H1 (cell line): ENCODE measurements around the gene NAPG. TPM values are rescaled to one million over a fixed set of nuclear protein-coding genes. Genes with fewer than 3 reads are reported as not detected.
A peak's percentile ranks its signal among the peaks of the same experiment; 100 is the strongest.

Source experiments
- CTCF ChIA-PET: fragments of 300-600 bp; sonication (Branson Sonifier 250); formaldehyde crosslinking; loops from one replicate; lab custom pipeline; 2021; ENCODE audit not compliant: partially characterized antibody; lab: Charles Lee
- POLR2A ChIA-PET: fragments of 300-600 bp; sonication (Branson Sonifier 250); formaldehyde crosslinking; loops from one replicate; lab custom pipeline; 2021; ENCODE audit warnings: inconsistent platforms; ENCODE audit not compliant: partially characterized antibody; lab: Charles Lee
- DNase-seq, 2 experiments: peaks; one replicate each; pipeline versions ENCODE4 v3.0.0 to v3.0.0-alpha.2; 2010 to 2022; ENCODE audit warnings: low spot score in 2 of 2, low read depth in 1 of 2, mixed read lengths in 1 of 2
- FAIRE-seq: peaks from 2 replicates; lab custom pipeline; 2011; peaks lifted over from hg19 to GRCh38; lab: Jason Lieb, UNC
- H2AFZ ChIP-seq: 2 replicates; pipeline ENCODE4 v1.8.1; 2012; ENCODE audit warnings: low read length, inconsistent platforms
- H2AK5ac ChIP-seq: 2 replicates; pipeline ENCODE4 v1.6.1; 2013; ENCODE audit warnings: low read depth, low read length
- H2BK120ac ChIP-seq: replicated peaks from 2 replicates; pipeline ENCODE3; 2013; ENCODE audit warnings: low read depth, low read length, inconsistent platforms
- H2BK12ac ChIP-seq: 2 replicates; pipeline ENCODE4 v1.6.1; 2013; ENCODE audit warnings: low read depth, low read length
- H2BK15ac ChIP-seq: 2 replicates; pipeline ENCODE4 v1.6.1; 2013; ENCODE audit warnings: low read length
- H2BK20ac ChIP-seq: 2 replicates; pipeline ENCODE4 v1.6.1; 2013; ENCODE audit warnings: low read length
- H2BK5ac ChIP-seq: 2 replicates; pipeline ENCODE4 v1.6.1; 2013; ENCODE audit warnings: low read depth, low read length
- H3K14ac ChIP-seq: 2 replicates; pipeline ENCODE4 v1.6.1; 2013; ENCODE audit warnings: inconsistent platforms; ENCODE audit not compliant: insufficient read length
- H3K18ac ChIP-seq: 2 replicates; pipeline ENCODE4 v1.6.1; 2013; ENCODE audit warnings: low read length; ENCODE audit errors: extremely low read depth
- H3K23ac ChIP-seq: 2 replicates; pipeline ENCODE4 v1.6.1; 2013; ENCODE audit warnings: inconsistent platforms; ENCODE audit not compliant: insufficient read length
- H3K23me2 ChIP-seq: 2 replicates; pipeline ENCODE4 v1.6.1; 2013; ENCODE audit warnings: low read depth, low read length
- H3K27ac ChIP-seq: 2 replicates; pipeline ENCODE4 v1.6.1; 2011; ENCODE audit warnings: low read depth, low read length, inconsistent platforms
- H3K27me3 ChIP-seq, 4 experiments: replicated peaks in 1 of 4; 1 replicate in 1 of 4; 2 replicates in 3 of 4; pipeline versions ENCODE4 v1.6.1 to v1.8.1; 2011 to 2013; ENCODE audit warnings: low read length in 3 of 4, mild to moderate bottlenecking in 3 of 4, inconsistent platforms in 2 of 4, mixed read lengths in 2 of 4, moderate library complexity in 1 of 4; ENCODE audit not compliant: control insufficient read depth in 3 of 4, insufficient read depth in 3 of 4; ENCODE audit errors: extremely low read depth in 1 of 4
- H3K36me3 ChIP-seq, 4 experiments: 2 replicates each; pipeline versions ENCODE4 v1.6.1 to v1.8.1; 2011 to 2013; ENCODE audit warnings: mild to moderate bottlenecking in 4 of 4, low read length in 3 of 4, moderate library complexity in 2 of 4, control low read depth in 1 of 4, inconsistent platforms in 1 of 4; ENCODE audit not compliant: insufficient read depth in 4 of 4, control insufficient read depth in 2 of 4
- H3K4ac ChIP-seq: replicated peaks from 2 replicates; pipeline ENCODE3; 2013; ENCODE audit warnings: low read length, low read depth, mixed read lengths, inconsistent platforms; ENCODE audit not compliant: insufficient read length
- H3K4me1 ChIP-seq, 4 experiments: replicated peaks in 1 of 4; 1 replicate in 1 of 4; 2 replicates in 3 of 4; pipeline versions ENCODE4 v1.6.1 to v1.8.1; 2011 to 2013; ENCODE audit warnings: low read length in 3 of 4, inconsistent platforms in 2 of 4, mixed read lengths in 1 of 4; ENCODE audit not compliant: insufficient read depth in 4 of 4, control insufficient read depth in 3 of 4
- H3K4me2 ChIP-seq, 2 experiments: 2 replicates each; pipeline versions ENCODE4 v1.6.1 to v1.8.1; 2011 to 2013; ENCODE audit warnings: low read depth in 2 of 2, low read length in 2 of 2, control low read depth in 1 of 2, inconsistent platforms in 1 of 2, mild to moderate bottlenecking in 1 of 2; ENCODE audit not compliant: insufficient read depth in 1 of 2
- H3K4me3 ChIP-seq, 4 experiments: fragments of 200-600, 300-600 bp in 1 of 4; sonication (generic), shearing (Covaris generic), sonication (Bioruptor Twin) in 1 of 4; 2 replicates each; pipeline versions ENCODE4 v1.5.1 to v1.8.1; 2011 to 2016; ENCODE audit warnings: low read length in 4 of 4, low read depth in 3 of 4, control low read depth in 2 of 4, inconsistent platforms in 2 of 4, mild to moderate bottlenecking in 2 of 4, mixed read lengths in 1 of 4, moderate library complexity in 1 of 4; ENCODE audit not compliant: insufficient read depth in 2 of 4; ENCODE audit errors: extremely low read depth in 1 of 4
- H3K56ac ChIP-seq: replicated peaks from 2 replicates; pipeline ENCODE3; 2013; ENCODE audit warnings: low read depth, mild to moderate bottlenecking, mixed read lengths, low read length, inconsistent platforms; ENCODE audit not compliant: insufficient read length
- H3K79me1 ChIP-seq: 2 replicates; pipeline ENCODE4 v1.6.1; 2013; ENCODE audit warnings: low read depth, low read length, control low read depth
- H3K79me2 ChIP-seq, 2 experiments: 2 replicates each; pipeline versions ENCODE4 v1.6.1 to v1.8.1; 2012 to 2013; ENCODE audit warnings: low read length in 2 of 2, mild to moderate bottlenecking in 2 of 2, inconsistent platforms in 1 of 2; ENCODE audit not compliant: insufficient read depth in 2 of 2, control insufficient read depth in 1 of 2
- H3K9ac ChIP-seq, 4 experiments: replicated peaks in 1 of 4; 1 replicate in 1 of 4; 2 replicates in 3 of 4; pipeline versions ENCODE4 v1.6.1 to v1.8.1; 2011 to 2013; ENCODE audit warnings: low read depth in 3 of 4, low read length in 3 of 4, control low read depth in 2 of 4, mild to moderate bottlenecking in 2 of 4, moderate library complexity in 2 of 4, inconsistent platforms in 1 of 4; ENCODE audit errors: extremely low read depth in 1 of 4
- H3K9me3 ChIP-seq, 2 experiments: 2 replicates each; pipeline versions ENCODE4 v1.6.1 to v1.8.1; 2012 to 2013; ENCODE audit warnings: mild to moderate bottlenecking in 2 of 2, moderate library complexity in 2 of 2, control low read depth in 1 of 2, inconsistent platforms in 1 of 2, low read depth in 1 of 2, low read length in 1 of 2, mixed read lengths in 1 of 2; ENCODE audit not compliant: insufficient read depth in 2 of 2
- H4K20me1 ChIP-seq, 2 experiments: replicated peaks in 1 of 2; 2 replicates each; pipeline versions ENCODE3 to v1.8.1; 2011 to 2013; ENCODE audit warnings: inconsistent platforms in 2 of 2, low read length in 2 of 2, mild to moderate bottlenecking in 1 of 2; ENCODE audit not compliant: insufficient read depth in 2 of 2, control insufficient read depth in 1 of 2
- H4K5ac ChIP-seq: 2 replicates; pipeline ENCODE4 v1.6.1; 2013; ENCODE audit warnings: low read length, low read depth, mixed read lengths, inconsistent platforms; ENCODE audit not compliant: insufficient read length
- H4K8ac ChIP-seq: 2 replicates; pipeline ENCODE4 v1.8.0; 2013; ENCODE audit warnings: mild to moderate bottlenecking, moderate library complexity, low read length, inconsistent platforms; ENCODE audit not compliant: insufficient read depth; ENCODE audit errors: extremely low read depth
- H4K91ac ChIP-seq: replicated peaks from 2 replicates; pipeline ENCODE3; 2013; ENCODE audit warnings: low read length, mixed read lengths, inconsistent platforms; ENCODE audit not compliant: insufficient read length
- CEBPB ChIP-seq: IDR thresholded peaks from 2 replicates; pipeline ENCODE4 v1.6.1; 2012; ENCODE audit warnings: low read depth, low read length
- WGBS, 2 experiments: shearing (Covaris generic) in 1 of 2; methylation state at CpG; one replicate each; pipeline versions ENCODE4 v1.1.6 to v1.1.7; 2013 to 2015; ENCODE audit warnings: low lambda C conversion rate in 2 of 2, mixed read lengths in 2 of 2, inconsistent platforms in 1 of 2, low coverage in 1 of 2, missing lambda C conversion rate in 1 of 2; ENCODE audit not compliant: insufficient replicate concordance in 2 of 2, insufficient coverage in 1 of 2, insufficient read length in 1 of 2; ENCODE audit errors: extremely low coverage in 1 of 2, missing lambda C conversion rate in 1 of 2; 5-methylcytosine and 5-hydroxymethylcytosine counted together
- polyA plus RNA-seq, 7 experiments: library from polyadenylated mRNA; depleted of rRNA in 3 of 7; stranded (reverse) in 5 of 7; unstranded in 2 of 7; fragments of >200 nt in 5 of 7; fragments of 200-250 nt in 2 of 7; gene quantifications; 1 replicate in 5 of 7; 2 replicates in 1 of 7; 4 replicates in 1 of 7; pipeline versions ENCODE4 v1.2.1 to v1.2.3, GENCODE V29; 2011 to 2013; ENCODE audit warnings: missing spikeins in 2 of 7, mixed read lengths in 2 of 7
- total RNA-seq: library from RNA; stranded (reverse); fragmentation: NEBNext Ultra II Directional; extraction: Animal tissue kit (Norgen Biotek cat#: 25700); gene quantifications from 2 replicates; pipeline ENCODE4 v1.2.1, GENCODE V29; 2021

Gene NAPG
- total and polyA plus RNA-seq, 2 of the 8 experiments (the other 6 are each of a cell fraction or from before 2014, with no cell fraction given) = 8.0 to 23.5 TPM

- Histone ChIP-seq H2BK15ac (no peak overlapping the region), H3K27ac (no peak overlapping the region), H2AK5ac (no peak overlapping the region), H3K4ac (no peak overlapping the region), H3K27me3 (no peaks in the 10 kb centered on the region), H4K20me1 (peaks cover 0 to 6% of the 10 kb centered on the region in 2 experiments), H3K18ac (no peak overlapping the region), H4K8ac (no peak overlapping the region), H3K4me3 (no peak overlapping the region), H3K36me3 (no peaks in the 10 kb centered on the region; a peak in 1 of 8 replicates), H2BK12ac (no peak overlapping the region), H2BK5ac (no peak overlapping the region), H3K79me2 (peaks cover 8 to 48% of the 10 kb centered on the region in 2 experiments), H3K9ac (no peak overlapping the region), H3K56ac (no peak overlapping the region), H3K4me1 (no peaks in the 10 kb centered on the region), H3K23me2 (peaks cover under 1% of the 10 kb centered on the region; the same call in 1 of the 2 replicates), H3K23ac (no peak overlapping the region), H3K14ac (no peak overlapping the region), H4K5ac (no peak overlapping the region), H4K91ac (no peak overlapping the region), H3K79me1 (peaks cover 4% of the 10 kb centered on the region), H2BK120ac (no peak overlapping the region), H3K9me3 (no peaks in the 10 kb centered on the region), H2BK20ac (no peak overlapping the region), H2AFZ (no peak overlapping the region), H3K4me2 (no peak overlapping the region)
- 94% methylated on average over 2 of the region's 2 CpGs; no CpG with 5 or more reads in 1 of the 2 experiments for WGBS, 2 experiments
- CTCF ChIA-PET = interaction anchor here (1.2 kb wide), 1 partner anchor 11 kb away, joined by 6 read pairs; no protein-coding TSS in a partner anchor
- POLR2A ChIA-PET = no interaction called here
- FAIRE-seq = no peak
- no peak for DNase-seq
- peak; percentile 58; the same call in 1 of the 2 replicates for TF ChIP-seq CEBPB
Measured at GRCh38 chr18:10533111-10533510, 7.3 kb downstream of the NAPG start.
